Stimulated activated naive CD8-positive, alpha-beta T cell treated with anti-CD3 and anti-CD28 coated beads, Interleukin-15, amount 100 ng/mL, for 72 hours (primary cell): ENCODE data around the gene TRANK1.
"Not testable (repeated sequence)": the region's sequence is repeated elsewhere in the genome, so short reads cannot be mapped to it uniquely, and the experiment has no call there.

Experiments
- ATAC-seq: fragments of 150-1000 bp; cut with Tn5 transposase; 2 replicates; pipeline ENCODE4 v1.10.0; 2021; ENCODE audit warnings: mild to moderate bottlenecking, moderate library complexity
- DNase-seq, 2 donors: peaks; one replicate each; pipeline ENCODE4 v3.0.0; 2021 to 2022
- H3K27ac Mint-ChIP-seq, 2 donors: one replicate each; pipeline ENCODE4 v1.8.0; 2022; ENCODE audit warnings: mild to moderate bottlenecking in 2 of 2, mixed read lengths in 2 of 2, moderate library complexity in 2 of 2
- H3K27me3 Mint-ChIP-seq: one replicate; pipeline ENCODE4 v1.8.0; 2022; ENCODE audit warnings: mixed read lengths
- H3K4me1 Mint-ChIP-seq: one replicate; pipeline ENCODE4 v1.8.0; 2022; ENCODE audit warnings: mild to moderate bottlenecking, mixed read lengths
- H3K4me3 Mint-ChIP-seq, 2 donors: one replicate each; pipeline ENCODE4 v1.8.0; 2022; ENCODE audit warnings: mild to moderate bottlenecking in 2 of 2, mixed read lengths in 2 of 2, moderate library complexity in 1 of 2
- H3K9me3 Mint-ChIP-seq, 2 donors: one replicate each; pipeline ENCODE4 v1.8.0; 2022; ENCODE audit warnings: mixed read lengths in 2 of 2

Gene TRANK1

DNA sequence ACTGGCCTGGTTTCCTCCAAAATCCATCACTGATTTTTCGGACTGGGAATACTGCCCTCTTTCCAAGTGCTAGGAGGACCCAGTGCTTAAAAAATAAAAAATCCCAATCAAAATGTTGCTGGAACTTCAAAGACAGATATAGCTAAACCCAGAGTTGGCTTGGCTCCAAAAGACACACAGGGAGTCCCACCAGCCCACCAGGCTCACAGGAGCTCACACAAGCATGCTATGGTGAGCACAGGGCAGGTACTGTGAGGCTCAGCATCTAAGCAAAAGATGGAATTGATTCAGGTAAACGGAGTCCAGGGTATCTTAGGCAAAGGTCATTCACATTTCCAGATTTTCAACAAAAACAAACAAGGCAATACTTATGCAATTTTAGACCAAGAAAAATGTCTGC, 3.7 kb downstream of the TRANK1 start:
- Mint-ChIP-seq H3K27me3 (no peaks in the 10 kb centered on the region), H3K9me3 (no peaks in the 10 kb centered on the region), H3K27ac (no peak overlapping the region), H3K4me3 (no peak overlapping the region), H3K4me1 (peaks cover 23% of the 10 kb centered on the region)
- DNase-seq (no peak), ATAC-seq (no peak)

GRCh38 chr3:36937492-36937891, 7.4 kb downstream of the TRANK1 start:
- peak overlapping the region in 1 of 2 donors; percentile 50 for H3K27ac Mint-ChIP-seq
- H3K27me3 Mint-ChIP-seq = no peaks in the 10 kb centered on the region
- no peaks in the 10 kb centered on the region for H3K9me3 Mint-ChIP-seq
- ATAC-seq = no peak
- no peak overlapping the region for H3K4me3 Mint-ChIP-seq
- peaks cover 8% of the 10 kb centered on the region for H3K4me1 Mint-ChIP-seq
- DNase-seq = no peak

DNA sequence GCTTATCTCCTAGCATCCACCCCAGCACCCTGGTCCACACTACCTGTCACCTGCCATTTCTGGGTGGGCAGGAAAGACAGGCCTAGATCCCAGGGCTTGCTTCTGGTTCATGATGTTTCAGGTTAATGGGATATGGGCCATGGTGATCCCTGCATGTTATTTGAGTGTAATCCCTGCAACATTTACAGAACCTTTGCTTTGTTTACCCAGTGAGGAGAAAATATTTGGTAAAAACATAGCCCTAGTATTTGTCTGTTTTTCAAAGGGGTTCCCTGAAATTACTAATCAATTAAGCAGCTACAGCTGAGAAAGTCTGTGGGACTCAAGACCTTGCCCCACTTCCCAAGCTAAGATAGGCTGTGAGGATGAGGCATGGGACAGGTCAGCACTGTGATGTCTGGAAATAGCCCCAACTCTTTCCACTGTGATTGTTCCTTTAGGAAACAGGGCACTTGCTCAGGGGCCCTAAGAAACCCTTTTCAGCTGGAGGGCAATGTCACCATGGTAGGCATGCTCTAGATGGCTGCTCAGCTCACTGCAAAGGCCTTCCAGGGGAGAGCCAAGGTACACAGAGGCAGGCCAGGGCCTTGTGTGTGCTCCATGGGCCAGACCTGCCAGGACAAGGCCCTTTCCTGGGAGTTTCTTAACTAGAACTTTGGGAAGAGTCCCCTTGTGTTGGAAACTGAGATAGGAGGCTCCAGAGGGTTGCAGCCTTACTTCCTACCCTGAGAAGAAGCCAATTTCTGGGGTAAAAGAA, 11.1 kb downstream of the TRANK1 start:
- Mint-ChIP-seq H3K4me1 (no peaks in the 10 kb centered on the region), H3K27me3 (no peaks in the 10 kb centered on the region), H3K27ac (peak overlapping the region in 1 of 2 donors; percentile 86), H3K4me3 (no peak overlapping the region), H3K9me3 (no peaks in the 10 kb centered on the region)
- DNase-seq (no peak), ATAC-seq (no peak)

- not testable (repeated sequence) for H3K4me3 Mint-ChIP-seq, ATAC-seq, H3K9me3 Mint-ChIP-seq, H3K27me3 Mint-ChIP-seq, H3K27ac Mint-ChIP-seq, H3K4me1 Mint-ChIP-seq, DNase-seq
These were observed 13.4 kb downstream of the TRANK1 start for GRCh38 chr3:36931424-36931823.

- no peaks in the 10 kb centered on the region for H3K27me3 Mint-ChIP-seq
- H3K4me3 Mint-ChIP-seq = no peak overlapping the region
- H3K4me1 Mint-ChIP-seq = peaks cover 21% of the 10 kb centered on the region
- DNase-seq (no peak), ATAC-seq (no peak)
- H3K9me3 Mint-ChIP-seq = no peaks in the 10 kb centered on the region
- H3K27ac Mint-ChIP-seq = no peak overlapping the region
These were observed 16.6 kb downstream of the TRANK1 start for GRCh38 chr3:36928220-36928619.

- no peak for DNase-seq
- Mint-ChIP-seq H3K27ac (no peak overlapping the region), H3K4me3 (no peak overlapping the region), H3K4me1 (peaks cover 26% of the 10 kb centered on the region), H3K9me3 (peaks cover under 1 to 2% of the 10 kb centered on the region in 2 donors), H3K27me3 (no peaks in the 10 kb centered on the region)
- ATAC-seq = no peak
These were observed 18.5 kb downstream of the TRANK1 start for GRCh38 chr3:36926292-36926897.

- Mint-ChIP-seq H3K27ac (no peak overlapping the region), H3K9me3 (peaks cover 6 to 15% of the 10 kb centered on the region in 2 donors), H3K4me3 (no peak overlapping the region), H3K4me1 (peaks cover 26% of the 10 kb centered on the region), H3K27me3 (no peaks in the 10 kb centered on the region)
- DNase-seq (no peak), ATAC-seq (no peak)
These were observed 19.9 kb downstream of the TRANK1 start for GRCh38 chr3:36924744-36925521.

GRCh38 chr3:36923981-36924743, 20.7 kb downstream of the TRANK1 start:
- Mint-ChIP-seq H3K27ac (no peak overlapping the region), H3K4me1 (peaks cover 31% of the 10 kb centered on the region), H3K9me3 (peaks cover 6 to 15% of the 10 kb centered on the region in 2 donors), H3K4me3 (no peak overlapping the region), H3K27me3 (no peaks in the 10 kb centered on the region)
- DNase-seq (no peak), ATAC-seq (no peak)

- H3K4me1 Mint-ChIP-seq = peaks cover 33% of the 10 kb centered on the region
- no peaks in the 10 kb centered on the region for H3K27me3 Mint-ChIP-seq
- H3K9me3 Mint-ChIP-seq = peaks cover 6 to 15% of the 10 kb centered on the region in 2 donors
- DNase-seq (no peak), ATAC-seq (peak; percentile 50)
- H3K27ac Mint-ChIP-seq = no peak overlapping the region
- H3K4me3 Mint-ChIP-seq = peak overlapping the region; percentile 33 to 61
These were observed 21.3 kb downstream of the TRANK1 start for GRCh38 chr3:36923523-36923943.

GRCh38 chr3:36920884-36921567, 23.8 kb downstream of the TRANK1 start:
- no peak for ATAC-seq
- DNase-seq = no peak
- peaks cover 45% of the 10 kb centered on the region for H3K4me1 Mint-ChIP-seq

GRCh38 chr3:36919439-36920160, 25.3 kb downstream of the TRANK1 start:
- no peak overlapping the region for H3K27ac Mint-ChIP-seq
- H3K4me3 Mint-ChIP-seq = no peak overlapping the region
- ATAC-seq (no peak), DNase-seq (no peak)
- H3K4me1 Mint-ChIP-seq = peaks cover 38% of the 10 kb centered on the region
- no peaks in the 10 kb centered on the region for H3K27me3 Mint-ChIP-seq
- peaks cover 6 to 15% of the 10 kb centered on the region in 2 donors for H3K9me3 Mint-ChIP-seq

More at GRCh38 chr3:36920884-36921567, 23.8 kb downstream of the TRANK1 start:
- Mint-ChIP-seq H3K27ac (no peak overlapping the region), H3K9me3 (peaks cover 6 to 15% of the 10 kb centered on the region in 2 donors), H3K27me3 (no peaks in the 10 kb centered on the region), H3K4me3 (no peak overlapping the region)

GRCh38 chr3:36918050-36918449, 26.8 kb downstream of the TRANK1 start:
- Mint-ChIP-seq H3K9me3 (peaks cover 6 to 15% of the 10 kb centered on the region in 2 donors), H3K27me3 (no peaks in the 10 kb centered on the region), H3K4me3 (peak overlapping the region; percentile 73 to 78), H3K4me1 (peaks cover 37% of the 10 kb centered on the region), H3K27ac (peak overlapping the region; percentile 13 to 20)
- ATAC-seq (peak; percentile 63), DNase-seq (no peak)

DNA sequence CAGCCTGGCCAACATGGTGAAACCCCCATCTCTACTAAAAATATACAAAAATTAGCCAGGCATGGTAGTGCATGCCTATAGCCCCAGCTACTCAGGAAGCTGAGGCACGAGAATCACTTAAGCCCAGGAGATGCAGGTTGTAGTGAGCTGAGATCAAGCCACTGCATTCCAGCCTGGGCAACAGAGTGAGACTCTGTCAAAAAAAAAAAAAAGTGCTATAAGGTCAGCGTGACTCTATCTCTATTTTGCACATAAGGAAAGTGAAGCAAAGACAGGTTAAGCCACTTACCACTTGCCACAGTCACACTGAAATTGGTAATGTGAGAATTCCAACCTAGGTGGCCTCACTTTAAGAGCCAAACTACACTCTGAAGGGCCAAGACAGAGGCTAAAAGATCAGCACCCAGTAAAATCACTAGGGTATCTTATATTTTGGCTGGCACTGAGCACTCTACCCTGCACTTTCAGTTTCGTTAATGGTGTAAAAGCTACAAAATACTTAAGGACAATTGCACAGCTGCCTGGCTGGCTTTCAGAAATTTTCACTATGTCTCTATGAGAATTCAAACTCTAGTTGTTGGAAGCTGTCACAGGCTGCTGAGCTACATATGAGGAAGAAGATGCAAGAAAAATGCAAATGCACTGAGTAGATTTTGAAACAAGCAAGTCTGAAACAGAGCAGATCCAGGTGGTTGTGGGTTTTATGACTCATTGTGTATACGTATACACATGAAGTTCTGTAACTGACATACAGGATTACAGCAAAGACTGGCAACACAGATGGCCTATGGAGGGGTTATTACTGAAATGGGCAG, 32.7 kb downstream of the TRANK1 start:
- H3K9me3 Mint-ChIP-seq = no peaks in the 10 kb centered on the region
- H3K4me1 Mint-ChIP-seq = peaks cover 39% of the 10 kb centered on the region
- H3K27ac Mint-ChIP-seq = peak overlapping the region; percentile 42 to 79
- peak overlapping the region; percentile 36 to 50 for H3K4me3 Mint-ChIP-seq
- H3K27me3 Mint-ChIP-seq = no peaks in the 10 kb centered on the region
- ATAC-seq = peak; percentile 94
- DNase-seq = peak; percentile 46 to 48
